Spleen (tissue), 3 donors: ENCODE data around the gene FOCAD.

Source experiments
- POLR2A ChIP-seq, 3 donors: fragments of 450-650 bp; IDR thresholded peaks; one replicate each; pipeline ENCODE4 v1.5.1; 2017; ENCODE audit warnings: antibody characterized with exemption in 3 of 3, mild to moderate bottlenecking in 1 of 3
- POLR2AphosphoS5 ChIP-seq, 3 donors: sonication (generic); formaldehyde crosslinking; IDR thresholded peaks; one replicate each; pipeline ENCODE4 v1.5.1; 2017; ENCODE audit warnings: antibody characterized with exemption in 3 of 3

GRCh38 chr9:20978249-20978648 is 294.2 kb downstream of the FOCAD start:
- no peak for TF ChIP-seq POLR2AphosphoS5 (IDR thresholded peaks at IDR 0.05)
- TF ChIP-seq POLR2A (IDR thresholded peaks at IDR 0.05) = no peak
